Parathyroid adenoma (tissue), 2 donors: ENCODE results near the gene UBA52.
"Not testable (repeated sequence)": the region's sequence is repeated elsewhere in the genome, so short reads cannot be mapped to it uniquely, and the experiment has no call there.

ENCODE experiments used
- H2AFZ ChIP-seq: fragments of 300-600 bp; sonication (generic); one replicate; pipeline ENCODE4 v1.7.0; 2017; ENCODE audit warnings: antibody characterized with exemption, mild to moderate bottlenecking
- H3K27ac ChIP-seq: fragments of 300-600 bp; sonication (generic); one replicate; pipeline ENCODE4 v1.7.0; 2017
- H3K27me3 ChIP-seq: fragments of 300-600 bp; sonication (generic); one replicate; pipeline ENCODE4 v1.7.0; 2017; ENCODE audit warnings: low read length; ENCODE audit not compliant: control insufficient read depth, insufficient read depth
- H3K36me3 ChIP-seq: fragments of 300-600 bp; sonication (generic); one replicate; pipeline ENCODE4 v1.7.0; 2017; ENCODE audit warnings: low read length; ENCODE audit not compliant: control insufficient read depth, insufficient read depth
- H3K4me1 ChIP-seq: fragments of 300-600 bp; sonication (generic); one replicate; pipeline ENCODE4 v1.7.0; 2017; ENCODE audit warnings: control low read depth
- H3K4me2 ChIP-seq: fragments of 300-600 bp; sonication (generic); one replicate; pipeline ENCODE4 v1.7.0; 2017; ENCODE audit warnings: low read length
- H3K4me3 ChIP-seq: fragments of 300-600 bp; sonication (generic); one replicate; pipeline ENCODE4 v1.7.0; 2017; ENCODE audit warnings: low read depth, low read length
- H3K79me2 ChIP-seq: fragments of 300-600 bp; sonication (generic); one replicate; pipeline ENCODE4 v1.7.0; 2017; ENCODE audit warnings: control low read depth
- H3K9ac ChIP-seq: fragments of 300-600 bp; sonication (generic); one replicate; pipeline ENCODE4 v1.7.0; 2017; ENCODE audit warnings: mild to moderate bottlenecking
- H3K9me3 ChIP-seq: fragments of 300-600 bp; sonication (generic); one replicate; pipeline ENCODE4 v1.7.0; 2017; ENCODE audit warnings: low read length; ENCODE audit not compliant: control insufficient read depth
- CTCF ChIP-seq: fragments of 300-600 bp; sonication (generic); IDR thresholded peaks from one replicate; pipeline ENCODE4 v1.7.0; 2017; ENCODE audit warnings: antibody characterized with exemption, mild to moderate bottlenecking
- donor health status: primary hyperparathyroidism.

UBA52 gene

DNA sequence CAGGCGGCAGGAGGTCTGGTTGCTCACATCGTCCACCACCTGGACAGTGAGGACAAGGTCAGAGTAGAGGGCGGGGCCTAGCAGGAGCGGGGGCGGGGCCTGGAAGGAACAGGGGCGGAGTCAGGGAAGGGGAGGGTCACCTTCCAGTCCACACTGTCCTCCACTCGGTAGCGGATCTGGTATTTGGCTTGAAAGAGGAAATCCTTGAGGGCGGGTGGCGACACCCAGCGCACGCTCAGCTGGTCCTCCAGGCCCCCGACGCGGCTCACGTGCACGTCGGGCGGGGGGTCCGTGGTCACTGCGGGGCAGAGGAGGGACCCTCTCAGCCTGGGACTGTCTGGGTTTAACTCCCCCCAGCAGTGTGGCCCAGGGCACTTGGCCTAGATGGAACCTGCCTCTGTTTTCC is 25.1 kb downstream of the UBA52 start:
- no peak for TF ChIP-seq CTCF
- Histone ChIP-seq H3K9me3 (no peaks in the 10 kb centered on the region), H3K9ac (no peak overlapping the region), H2AFZ (no peak overlapping the region), H3K4me2 (no peak overlapping the region), H3K79me2 (no peaks in the 10 kb centered on the region), H3K4me1 (peaks cover 5% of the 10 kb centered on the region), H3K4me3 (no peak overlapping the region), H3K27ac (no peak overlapping the region), H3K36me3 (no peaks in the 10 kb centered on the region), H3K27me3 (no peaks in the 10 kb centered on the region)

DNA sequence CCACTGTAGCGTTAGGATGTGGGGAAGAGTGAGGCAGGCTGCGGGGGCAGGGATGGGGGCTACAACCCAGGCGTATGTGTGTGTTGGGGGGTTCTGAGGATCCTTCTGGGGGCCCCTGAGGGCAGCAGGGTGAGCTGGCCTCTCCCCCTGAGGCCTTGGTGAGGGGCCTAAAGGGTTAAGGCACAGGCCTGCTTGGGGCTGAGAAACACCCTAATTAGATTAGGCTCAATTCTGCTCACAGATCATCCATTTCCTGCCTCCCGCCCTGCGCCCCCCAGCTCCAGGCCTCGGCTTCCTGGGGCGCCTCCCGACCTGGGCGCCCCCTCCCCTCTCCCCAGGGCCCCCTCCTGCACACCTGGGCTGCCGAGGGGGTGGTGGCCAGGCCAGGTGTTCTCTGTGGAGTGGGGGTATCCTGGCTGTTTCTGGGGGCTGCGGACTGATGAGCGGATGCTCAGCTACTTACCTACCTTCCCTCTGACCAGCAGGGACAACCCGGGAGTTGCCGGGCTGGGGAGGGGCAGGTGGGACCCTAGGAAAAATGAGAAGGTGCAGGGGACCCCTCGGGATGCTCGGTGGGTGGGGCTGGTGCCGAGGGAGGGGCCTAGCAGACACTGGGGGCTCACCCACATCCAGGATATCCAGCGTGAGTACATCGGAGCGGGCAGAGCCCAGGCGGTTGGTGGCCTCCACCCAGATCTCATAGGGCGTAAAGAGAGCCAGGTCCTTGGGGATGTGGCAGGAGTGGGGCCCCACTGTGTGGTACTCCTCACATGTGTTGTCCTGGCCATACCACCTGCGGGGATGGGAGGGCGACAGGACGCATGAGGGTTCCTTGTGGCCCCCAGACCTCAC is 26.4 kb downstream of the UBA52 start:
- no peaks in the 10 kb centered on the region for H3K9me3 ChIP-seq
- no peak for TF ChIP-seq CTCF
- no peaks in the 10 kb centered on the region for H3K27me3 ChIP-seq
- H3K4me2 ChIP-seq = no peak overlapping the region
- H2AFZ ChIP-seq = no peak overlapping the region
- H3K79me2 ChIP-seq = no peaks in the 10 kb centered on the region
- peaks cover 5% of the 10 kb centered on the region for H3K4me1 ChIP-seq
- H3K36me3 ChIP-seq = no peaks in the 10 kb centered on the region
- no peak overlapping the region for H3K27ac ChIP-seq
- H3K9ac ChIP-seq = no peak overlapping the region
- no peak overlapping the region for H3K4me3 ChIP-seq

GRCh38 chr19:18599485-18599884 is 27.8 kb downstream of the UBA52 start:
- Histone ChIP-seq H3K4me3 (no peak overlapping the region), H3K36me3 (no peaks in the 10 kb centered on the region), H3K9ac (no peak overlapping the region), H3K4me2 (no peak overlapping the region), H2AFZ (no peak overlapping the region), H3K27me3 (peaks cover 3% of the 10 kb centered on the region), H3K79me2 (no peaks in the 10 kb centered on the region), H3K9me3 (no peaks in the 10 kb centered on the region), H3K4me1 (peaks cover 5% of the 10 kb centered on the region), H3K27ac (no peak overlapping the region)
- no peak for TF ChIP-seq CTCF

GRCh38 chr19:18600692-18601397 is 29.2 kb downstream of the UBA52 start:
- H3K4me1 ChIP-seq, H3K4me2 ChIP-seq, H3K79me2 ChIP-seq, H3K36me3 ChIP-seq, H3K4me3 ChIP-seq, H3K9ac ChIP-seq, H2AFZ ChIP-seq, H3K27me3 ChIP-seq, H3K27ac ChIP-seq, H3K9me3 ChIP-seq: not testable (repeated sequence)

GRCh38 chr19:18601875-18602274 is 30.2 kb downstream of the UBA52 start:
- H3K4me1 ChIP-seq = no peaks in the 10 kb centered on the region
- H3K9ac ChIP-seq = no peak overlapping the region
- H2AFZ ChIP-seq = no peak overlapping the region
- no peaks in the 10 kb centered on the region for H3K36me3 ChIP-seq
- no peak for TF ChIP-seq CTCF
- no peaks in the 10 kb centered on the region for H3K9me3 ChIP-seq
- no peak overlapping the region for H3K27ac ChIP-seq
- peaks cover 3% of the 10 kb centered on the region for H3K27me3 ChIP-seq
- H3K4me2 ChIP-seq = no peak overlapping the region
- H3K79me2 ChIP-seq = no peaks in the 10 kb centered on the region
- H3K4me3 ChIP-seq = no peak overlapping the region
